ENCODE results near the gene AIF1L.

AIF1L gene

GRCh38 chr9:131096269-131097125, at the start of gene AIF1L:
Gene AIF1L, plus strand, starts transcription at chr9:131096531. Its CDS starts 99 bp downstream, at chr9:131096630.
- peak; percentile 18 to 45 for DNase-seq

GRCh38 chr9:131046581-131047202, 49.6 kb upstream of the AIF1L start:
- peak; percentile 60 to 61 for DNase-seq

- DNase-seq: no peak
Measured at GRCh38 chr9:131048332-131048731, 48.0 kb upstream of the AIF1L start.

GRCh38 chr9:131048820-131049219, 47.5 kb upstream of the AIF1L start:
- DNase-seq: no peak

DNA sequence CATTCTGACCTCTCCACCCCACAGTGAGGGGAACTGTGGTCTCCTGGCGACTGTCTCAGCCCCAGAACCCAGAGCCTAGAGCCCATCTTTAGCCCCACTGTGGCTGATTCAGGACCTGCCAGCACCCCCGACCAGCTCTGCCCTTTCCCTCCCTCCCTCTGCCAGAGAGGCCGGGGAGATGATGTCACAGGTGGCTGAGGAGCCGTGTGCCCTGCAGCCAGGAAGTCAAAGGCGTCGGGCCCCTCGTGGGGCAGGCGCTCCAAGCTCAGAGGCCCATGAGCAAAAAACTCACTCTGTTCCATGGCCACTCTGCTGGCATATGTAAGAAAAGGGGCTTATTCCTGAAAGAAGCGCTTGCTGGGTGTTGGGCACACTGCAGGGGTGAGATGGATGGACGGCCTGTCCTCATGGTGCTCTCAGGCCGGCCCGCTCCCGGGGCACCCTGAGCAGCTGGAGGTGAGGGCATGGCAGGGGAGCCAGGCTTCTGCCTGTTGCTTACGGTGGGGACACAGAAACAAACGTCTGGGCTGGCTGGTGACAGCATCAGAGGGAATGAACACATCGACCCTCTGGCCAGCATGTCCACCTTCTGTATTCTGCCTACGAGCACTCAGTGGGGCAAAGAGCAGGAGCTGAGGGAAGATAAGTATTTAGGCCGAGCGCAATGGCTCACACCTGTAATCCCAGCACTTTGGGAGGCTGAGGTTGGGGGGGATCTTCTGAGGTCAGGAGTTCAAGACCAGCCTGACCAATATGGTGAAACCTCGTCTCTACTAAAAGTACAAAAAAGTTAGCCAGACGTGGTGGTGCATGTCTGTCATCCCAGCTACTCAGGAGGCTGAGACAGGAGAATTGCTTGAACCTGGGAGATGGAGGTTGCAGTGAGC, 46.3 kb upstream of the AIF1L start:
- DNase-seq: no peak

- DNase-seq: no peak
Measured at GRCh38 chr9:131050831-131051230, 45.5 kb upstream of the AIF1L start.

- no peak for DNase-seq
Measured at GRCh38 chr9:131051592-131052517, 44.5 kb upstream of the AIF1L start.

GRCh38 chr9:131053896-131054295, 42.4 kb upstream of the AIF1L start:
- no peak for DNase-seq

DNA sequence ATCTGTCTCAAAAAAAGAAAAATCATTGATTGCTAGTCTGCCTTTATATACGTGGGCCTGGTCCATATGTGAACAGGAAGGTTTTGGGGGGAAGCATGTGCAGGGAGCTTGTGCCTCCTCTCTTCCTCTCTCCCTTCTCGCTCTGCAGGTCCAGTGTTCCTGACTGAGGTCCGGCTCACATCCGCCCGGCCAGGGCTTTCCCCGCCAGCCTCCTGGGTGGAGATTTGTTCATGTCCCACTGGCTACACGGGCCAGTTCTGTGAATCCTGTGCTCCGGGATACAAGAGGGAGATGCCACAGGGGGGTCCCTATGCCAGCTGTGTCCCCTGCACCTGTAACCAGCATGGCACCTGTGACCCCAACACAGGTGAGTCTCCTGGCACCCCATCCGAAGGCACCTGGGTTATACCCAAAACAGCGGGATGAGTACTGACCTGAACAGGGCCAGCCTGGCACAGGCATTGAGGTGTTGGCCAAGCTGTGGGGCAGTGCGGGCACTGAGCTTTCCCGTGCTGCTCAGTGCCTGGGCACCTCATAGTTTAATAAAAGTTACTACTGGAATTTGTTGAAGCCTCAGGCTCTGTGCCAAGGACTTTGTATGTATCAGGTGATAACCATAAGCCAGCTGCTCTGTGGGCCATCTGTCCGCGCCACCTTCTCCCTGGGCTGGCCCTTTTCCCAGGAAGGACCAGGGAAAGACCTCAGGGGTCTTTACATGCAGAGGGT, 39.4 kb upstream of the AIF1L start:
- no peak for DNase-seq

DNA sequence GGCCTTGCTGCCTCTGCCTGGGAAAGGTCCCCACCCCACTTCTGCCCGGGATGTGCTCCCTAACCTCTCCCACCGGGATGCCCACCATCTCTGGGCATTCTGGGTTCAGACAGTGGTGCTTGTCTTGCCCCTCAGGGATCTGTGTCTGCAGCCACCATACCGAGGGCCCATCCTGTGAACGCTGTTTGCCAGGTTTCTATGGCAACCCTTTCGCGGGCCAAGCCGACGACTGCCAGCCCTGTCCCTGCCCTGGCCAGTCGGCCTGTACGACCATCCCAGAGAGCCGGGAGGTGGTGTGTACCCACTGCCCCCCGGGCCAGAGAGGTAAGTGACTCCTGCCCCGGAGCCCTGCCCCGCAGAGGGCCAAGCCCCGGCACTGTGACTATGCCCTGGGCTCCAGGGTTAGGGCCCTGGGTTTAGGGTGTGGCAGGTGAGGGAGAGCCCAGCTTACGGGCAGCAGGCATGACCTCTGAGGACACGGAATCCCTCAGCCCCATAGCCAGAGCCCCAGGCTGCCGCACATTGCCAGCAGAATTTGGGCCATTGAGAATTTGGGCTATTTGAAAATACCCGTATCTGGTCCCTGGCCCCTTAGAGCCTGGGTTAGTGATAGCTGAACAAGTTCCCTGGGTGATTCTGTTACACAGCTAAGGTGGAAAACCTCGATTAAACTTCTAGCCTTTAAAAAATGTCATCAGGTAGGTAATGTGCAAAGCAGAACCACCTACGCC, 35.3 kb upstream of the AIF1L start:
- no peak for DNase-seq

DNA sequence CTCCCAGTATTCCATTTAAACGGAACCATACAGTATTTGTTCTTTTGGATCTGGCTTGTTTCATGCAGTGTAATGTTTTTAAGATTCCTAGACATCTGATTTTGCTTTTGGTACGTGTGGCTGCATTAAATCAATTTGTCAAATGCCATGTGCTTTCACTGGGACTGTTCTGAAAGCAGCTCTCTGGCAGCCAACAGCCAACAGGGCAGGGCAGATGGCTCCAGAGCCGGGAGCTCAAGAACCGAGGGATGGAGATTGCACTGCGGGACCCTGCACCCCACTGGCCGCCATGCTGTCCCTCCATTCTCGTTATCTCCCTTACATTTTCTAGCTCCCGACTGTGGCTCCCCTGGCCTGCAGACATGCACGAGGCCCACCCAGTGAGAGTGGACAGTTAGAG, 33.4 kb upstream of the AIF1L start:
- DNase-seq: no peak

DNA sequence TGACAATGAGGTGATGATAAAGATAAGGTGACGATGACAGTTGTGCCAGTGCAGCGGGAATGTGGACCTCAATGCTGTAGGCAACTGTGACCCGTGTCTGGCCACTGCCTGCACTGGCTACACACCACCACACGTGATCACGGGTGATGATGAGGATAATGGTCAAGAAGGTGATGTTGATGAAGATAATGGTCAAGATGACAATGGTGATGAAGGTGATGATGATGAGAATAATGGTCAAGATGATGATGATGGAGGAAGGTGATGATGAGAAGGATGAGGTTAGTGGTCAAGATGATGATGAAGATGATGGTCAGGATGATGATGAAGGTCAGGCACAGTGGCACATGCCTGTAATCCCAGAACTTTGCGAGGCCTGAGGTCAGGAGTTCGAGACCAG, 30.7 kb upstream of the AIF1L start:
- DNase-seq: no peak

GRCh38 chr9:131067625-131068024, 28.7 kb upstream of the AIF1L start:
- no peak for DNase-seq

- DNase-seq: no peak
Measured at GRCh38 chr9:131068076-131068816, 28.1 kb upstream of the AIF1L start.

GRCh38 chr9:131069699-131070098, 26.6 kb upstream of the AIF1L start:
- no peak for DNase-seq

GRCh38 chr9:131072107-131072870, 24.0 kb upstream of the AIF1L start:
- no peak for DNase-seq

GRCh38 chr9:131072871-131073237, 23.5 kb upstream of the AIF1L start:
- DNase-seq: no peak

- DNase-seq: no peak
Measured at GRCh38 chr9:131076347-131077195, 19.8 kb upstream of the AIF1L start.

Data from activated CD4-positive, alpha-beta T cell treated with anti-CD3 and anti-CD28 coated beads for 4 hours (primary cell).